ENCODE measurements around the gene XPNPEP1. TPM values are rescaled to one million over a fixed set of nuclear protein-coding genes. Genes with fewer than 3 reads are reported as not detected.
A peak's percentile ranks its signal among the peaks of the same experiment; 100 is the strongest.

The XPNPEP1 gene
- total and polyA plus RNA-seq, 8 donors: 34.1 to 112 (median 72.8) TPM

GRCh38 chr10:109838592-109839244, 84.6 kb downstream of the XPNPEP1 start:
- FAIRE-seq: no peak
- TF ChIP-seq CTCF (IDR thresholded peaks at IDR 0.05): no peak

GRCh38 chr10:109837384-109837783, 85.9 kb downstream of the XPNPEP1 start:
- TF ChIP-seq CTCF (IDR thresholded peaks at IDR 0.05): no peak
- FAIRE-seq (no peak), ATAC-seq (no peak), DNase-seq (no peak)
- Histone ChIP-seq H3K9me3 (no peaks in the 10 kb centered on the region), H3K36me3 (no peaks in the 10 kb centered on the region), H3K27ac (no peak overlapping the region), H3K27me3 (no peaks in the 10 kb centered on the region), H3K4me1 (peaks cover 0 to 7% (median 0%) of the 10 kb centered on the region in 3 donors), H3K4me3 (no peak overlapping the region)
- intact Hi-C loops (cut with DNase I): no loop called here
- 74 to 79% methylated on average over 4 of the region's 4 CpGs for WGBS, 2 donors

More at GRCh38 chr10:109838592-109839244, 84.6 kb downstream of the XPNPEP1 start:
- H3K27ac ChIP-seq: no peak overlapping the region
- peak in 1 of 4 donors; percentile 33 for ATAC-seq
- intact Hi-C loops (cut with DNase I): no loop called here
- no peaks in the 10 kb centered on the region for H3K36me3 ChIP-seq
- no peak overlapping the region for H3K4me3 ChIP-seq
- no peaks in the 10 kb centered on the region for H3K27me3 ChIP-seq
- H3K4me1 ChIP-seq: peaks cover 0 to 7% (median 0%) of the 10 kb centered on the region in 3 donors
- no peak for DNase-seq
- no peaks in the 10 kb centered on the region for H3K9me3 ChIP-seq
- 86 to 87% methylated on average over 7 of the region's 7 CpGs for WGBS, 2 donors

GRCh38 chr10:109835257-109835656, 88.1 kb downstream of the XPNPEP1 start:
- no peak for TF ChIP-seq CTCF (IDR thresholded peaks at IDR 0.05)
- Histone ChIP-seq H3K4me3 (no peak overlapping the region), H3K27ac (no peak overlapping the region), H3K4me1 (peaks cover 0 to 7% (median 0%) of the 10 kb centered on the region in 3 donors), H3K9me3 (no peaks in the 10 kb centered on the region), H3K27me3 (no peaks in the 10 kb centered on the region), H3K36me3 (no peaks in the 10 kb centered on the region)
- ATAC-seq (peak in 2 of 4 donors; percentile 41 to 54), DNase-seq (no peak), FAIRE-seq (no peak)
- WGBS, 2 donors: 36 to 39% methylated on average over 1 of the region's 1 CpG
- intact Hi-C loops (cut with DNase I): no loop called here

GRCh38 chr10:109831846-109832245, 91.5 kb downstream of the XPNPEP1 start:
- Histone ChIP-seq H3K27me3 (no peaks in the 10 kb centered on the region), H3K9me3 (no peaks in the 10 kb centered on the region), H3K27ac (no peak overlapping the region), H3K36me3 (no peaks in the 10 kb centered on the region), H3K4me1 (peaks cover 0 to 7% (median 0%) of the 10 kb centered on the region in 3 donors), H3K4me3 (no peak overlapping the region)
- ATAC-seq: no peak
- DNase-seq: no peak
- TF ChIP-seq CTCF (IDR thresholded peaks at IDR 0.05): no peak
- FAIRE-seq: no peak
- WGBS, 2 donors: 93 to 95% methylated on average over 9 of the region's 9 CpGs
- intact Hi-C loops (cut with DNase I): no loop called here

DNA sequence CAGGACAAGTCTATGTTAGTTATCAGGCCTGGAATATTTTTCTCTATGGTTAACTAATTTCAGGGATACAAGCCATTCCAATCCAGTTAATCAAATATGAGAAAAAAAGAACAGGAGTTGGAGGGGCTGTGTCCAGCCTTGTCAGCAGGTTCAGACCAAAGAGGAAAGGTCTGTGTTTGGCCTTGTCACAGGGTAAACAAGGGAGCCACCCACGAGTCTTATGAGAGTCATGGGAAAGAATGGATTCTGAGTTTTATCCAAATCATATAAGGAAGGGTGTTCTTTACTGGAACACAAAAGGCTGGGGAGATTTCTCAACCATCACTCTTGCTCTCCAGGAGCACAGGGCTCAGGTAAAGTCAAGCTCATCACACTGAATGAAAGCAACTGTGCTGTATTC, 99.1 kb downstream of the XPNPEP1 start:
- H3K27ac ChIP-seq: no peak overlapping the region
- H3K4me1 ChIP-seq: peaks cover 0 to 19% (median 16%) of the 10 kb centered on the region in 3 donors
- no peaks in the 10 kb centered on the region for H3K9me3 ChIP-seq
- FAIRE-seq (no peak), DNase-seq (no peak), ATAC-seq (peak in 1 of 4 donors; percentile 35)
- no peak for TF ChIP-seq CTCF (IDR thresholded peaks at IDR 0.05)
- H3K27me3 ChIP-seq: no peaks in the 10 kb centered on the region
- intact Hi-C loops (cut with DNase I): no loop called here
- no peak overlapping the region for H3K4me3 ChIP-seq
- H3K36me3 ChIP-seq: no peaks in the 10 kb centered on the region
- 0 to 9% methylated on average over 1 of the region's 1 CpG for WGBS, 2 donors
